Right lobe of liver (tissue), 4 donors: ENCODE measurements around the gene HBD.

ENCODE experiments used
- CTCF ChIP-seq, 4 donors: fragments of 200-600 bp in 3 of 4; fragments of 450-650 bp in 1 of 4; IDR thresholded peaks; one replicate each; pipeline versions ENCODE4 v1.5.1 to v1.8.0; 2016 to 2022; ENCODE audit warnings: antibody characterized with exemption in 4 of 4, mild to moderate bottlenecking in 2 of 4
- POLR2A ChIP-seq: fragments of 450-650 bp; IDR thresholded peaks from one replicate; pipeline ENCODE4 v1.6.1; 2017; ENCODE audit warnings: antibody characterized with exemption, mild to moderate bottlenecking
- donor health status: DM: no; HTN: no; CAD: no.
- donor health status: DM: no; HTN: no; CAD: no.
- donor health status: DM: no; HTN: yes; CAD: no.

GRCh38 chr11:5274395-5274794, 40.1 kb upstream of the HBD start:
- TF ChIP-seq POLR2A (no peak), CTCF (IDR thresholded peaks at IDR 0.05) (no peak)
